ENCODE measurements around the gene KCNAB1.

Gene KCNAB1

DNA sequence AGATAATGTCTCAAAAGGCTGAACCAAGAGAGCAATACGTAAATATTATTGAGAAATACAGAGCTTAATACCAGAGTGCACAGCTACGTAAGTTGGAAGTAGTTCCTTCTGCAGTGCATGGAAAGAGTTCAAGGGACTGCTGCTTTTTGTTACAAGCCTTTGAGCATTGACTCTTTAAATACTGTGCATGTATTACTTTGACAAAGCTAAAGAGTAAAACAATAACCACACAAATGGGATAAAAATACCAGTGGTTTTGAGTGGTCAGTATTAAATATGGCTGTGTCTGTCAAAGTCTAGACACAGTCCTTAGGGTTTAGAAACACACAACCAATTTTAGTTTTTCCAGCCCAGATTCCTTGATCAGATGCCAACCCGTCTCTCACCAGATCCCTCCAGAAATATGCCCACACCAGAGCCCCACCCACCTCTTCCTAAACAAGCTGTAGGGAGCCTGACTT is 372.5 kb downstream of the KCNAB1 start:
- DNase-seq (ENCODE audit: low spot score) = no peak

DNA sequence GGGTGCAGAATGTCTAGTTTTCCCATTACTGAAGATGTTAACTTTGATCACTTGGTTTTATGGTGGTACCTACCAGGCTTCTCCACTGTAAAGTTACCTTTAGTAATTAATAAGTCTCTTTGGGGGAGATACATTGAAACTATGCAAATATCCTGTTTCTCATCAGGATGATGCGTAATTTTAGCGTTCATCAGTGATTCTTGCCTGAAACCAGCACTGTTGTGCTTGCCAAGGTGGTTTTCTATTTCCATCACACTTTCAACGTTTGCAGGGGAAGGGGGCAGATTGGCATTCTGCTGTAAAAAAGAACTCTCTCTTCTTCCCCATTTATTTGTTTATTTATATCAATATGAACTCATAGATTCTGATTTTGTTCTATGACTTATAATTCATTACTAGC is 373.5 kb downstream of the KCNAB1 start:
- no peak for DNase-seq (ENCODE audit: low spot score)

DNA sequence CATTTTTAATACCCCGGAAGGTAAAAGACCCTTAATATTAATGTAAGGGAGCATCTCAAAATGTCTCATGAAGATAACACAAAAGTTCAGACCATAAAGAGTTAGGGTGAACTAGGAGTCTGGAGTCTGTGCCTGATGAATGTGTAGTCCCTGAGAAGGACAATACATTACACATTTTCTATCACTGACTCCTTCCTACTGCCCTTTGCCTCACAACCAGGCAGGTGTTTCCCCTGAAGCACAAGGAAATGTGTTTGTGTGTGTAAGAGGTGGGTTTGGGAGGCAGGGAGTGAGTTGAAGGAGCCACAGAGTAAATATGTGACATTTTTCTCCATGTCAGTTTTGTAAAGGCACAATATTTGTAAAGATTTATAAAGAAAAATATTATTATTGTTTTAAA is 375.4 kb downstream of the KCNAB1 start:
- no peak for DNase-seq (ENCODE audit: low spot score)

DNA sequence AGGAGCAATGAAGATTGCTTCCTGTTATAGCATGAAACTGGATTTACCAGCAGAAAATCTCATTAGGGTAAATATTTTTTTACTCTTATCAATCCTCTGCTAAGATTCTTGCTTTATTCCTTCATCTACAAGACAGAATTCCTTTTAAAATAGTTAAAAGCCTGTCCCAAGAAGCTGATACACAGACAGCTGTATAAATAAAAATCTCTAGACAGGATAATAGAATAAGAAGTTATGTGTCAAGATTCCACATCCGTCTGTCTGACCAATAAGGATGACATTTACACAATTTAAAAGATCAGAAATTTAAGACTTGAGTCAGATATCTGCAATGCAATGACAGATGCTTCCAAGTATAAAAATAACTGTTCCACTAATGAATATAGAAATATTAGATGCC is 376.9 kb downstream of the KCNAB1 start:
- DNase-seq (ENCODE audit: low spot score) = no peak

DNA sequence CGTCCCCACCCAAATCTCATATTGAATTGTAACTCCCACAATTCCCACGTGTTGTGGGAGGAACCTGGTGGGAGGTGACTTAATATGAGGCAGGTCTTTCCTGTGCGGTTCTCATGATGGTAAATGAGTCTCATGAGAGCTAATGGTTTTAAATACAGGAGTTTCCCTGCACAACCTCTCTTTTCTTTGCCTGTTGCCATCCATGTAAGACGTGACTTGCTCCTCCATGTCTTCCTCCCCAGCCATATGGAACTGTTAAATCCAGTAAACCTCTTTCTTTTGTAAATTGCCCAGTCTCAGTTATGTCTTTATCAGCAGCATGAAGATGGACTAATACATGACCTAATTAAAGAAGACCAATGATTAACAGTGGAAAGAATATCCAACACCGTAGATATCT is 377.9 kb downstream of the KCNAB1 start:
- no peak for DNase-seq (ENCODE audit: low spot score)

DNA sequence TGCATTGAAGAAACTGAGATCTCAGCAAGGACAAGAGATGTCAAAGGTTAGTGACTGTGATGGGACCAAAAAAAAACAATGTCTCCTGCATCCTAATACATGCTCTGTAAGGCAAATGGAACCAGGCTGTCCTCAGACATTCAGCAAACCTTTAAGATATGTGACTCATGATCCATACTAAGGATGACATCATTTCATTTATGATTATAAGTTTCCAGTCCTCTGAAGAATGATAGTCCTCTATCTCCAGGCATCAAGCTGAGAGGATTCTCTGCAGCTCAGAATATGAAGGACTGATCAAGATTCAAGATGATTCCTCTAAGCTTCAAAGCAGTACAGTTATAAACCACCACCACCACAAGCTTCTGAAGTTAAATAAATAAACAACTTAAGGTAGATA is 386.9 kb downstream of the KCNAB1 start:
- DNase-seq (ENCODE audit: low spot score) = no peak

DNA sequence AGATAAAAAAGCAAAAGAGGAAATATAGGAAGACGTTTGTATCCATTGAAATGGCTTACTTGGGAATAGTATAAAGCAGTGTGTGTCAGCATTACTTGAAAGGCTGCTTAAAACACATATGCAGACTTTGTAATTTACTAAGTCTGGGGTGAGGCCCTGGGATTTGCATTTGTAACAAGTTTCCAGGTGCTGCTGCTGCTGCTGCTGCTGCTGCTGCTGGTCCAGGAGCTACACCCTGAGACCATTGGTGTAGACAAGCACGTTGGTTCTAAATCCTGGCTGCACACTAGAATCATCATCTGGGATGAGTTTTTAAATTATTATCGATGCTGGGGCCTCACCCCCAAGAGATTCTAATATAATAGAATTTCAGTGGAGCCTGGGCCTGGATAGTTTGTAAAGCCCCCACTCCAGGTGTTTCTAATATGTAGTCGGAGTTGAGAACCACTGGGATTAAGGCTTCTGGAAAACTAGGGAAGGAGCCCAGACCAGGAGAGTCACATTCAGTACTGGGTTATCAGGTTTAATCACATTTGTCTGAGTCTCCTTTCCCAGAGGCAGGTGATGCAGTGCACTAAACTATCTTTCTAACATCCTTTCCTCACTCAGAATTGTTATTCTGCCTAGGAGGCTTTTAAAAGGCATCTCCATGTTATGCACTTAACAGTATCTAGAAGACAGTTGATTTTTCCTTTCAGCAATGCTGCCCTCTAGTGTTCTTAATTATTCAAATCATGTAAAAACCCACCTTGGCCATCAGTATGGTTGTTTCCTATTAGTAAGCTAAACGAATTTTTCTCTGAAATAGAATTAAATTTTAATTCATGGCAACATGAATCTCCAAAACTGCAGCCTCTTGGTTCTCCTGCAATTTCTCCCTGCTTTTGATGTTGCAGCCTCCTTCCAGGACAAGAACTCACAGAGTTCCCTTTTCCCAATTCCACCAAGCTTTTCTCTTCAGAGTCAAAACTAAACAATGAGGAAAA is 389.1 kb downstream of the KCNAB1 start:
- DNase-seq (ENCODE audit: low spot score) = peak; percentile 17

DNA sequence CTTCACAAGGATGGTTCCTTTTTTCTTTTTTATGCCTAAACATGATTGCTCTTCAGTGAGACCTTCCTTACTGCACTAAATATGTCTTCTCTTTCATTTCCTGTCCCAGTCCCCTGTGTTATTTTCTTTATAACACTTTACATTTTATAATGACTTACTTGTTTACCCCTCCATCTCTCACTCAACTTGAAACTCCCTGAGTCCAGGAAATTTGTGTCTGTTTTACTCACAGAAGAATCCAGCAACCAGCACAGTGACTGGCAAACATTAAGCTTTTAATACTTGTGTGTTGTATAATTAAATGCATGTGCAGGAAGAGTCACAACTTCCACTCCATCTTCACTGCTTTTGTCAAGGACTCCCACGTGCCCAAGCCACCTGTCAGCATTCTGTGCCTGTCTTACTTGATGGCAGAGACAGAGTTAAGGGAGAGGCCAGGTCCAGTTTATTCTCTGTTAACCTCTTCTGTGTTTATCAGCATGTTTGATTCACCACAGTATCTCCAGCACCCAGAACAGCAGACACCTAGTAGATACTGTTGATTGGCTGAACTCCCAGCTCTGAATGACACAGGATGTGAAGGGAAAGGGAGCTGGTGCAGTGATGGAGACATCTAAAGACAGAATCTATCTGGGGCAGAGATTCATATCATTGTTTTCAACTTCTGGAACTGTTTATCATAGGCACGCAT is 391.8 kb downstream of the KCNAB1 start:
- DNase-seq (ENCODE audit: low spot score) = no peak

DNA sequence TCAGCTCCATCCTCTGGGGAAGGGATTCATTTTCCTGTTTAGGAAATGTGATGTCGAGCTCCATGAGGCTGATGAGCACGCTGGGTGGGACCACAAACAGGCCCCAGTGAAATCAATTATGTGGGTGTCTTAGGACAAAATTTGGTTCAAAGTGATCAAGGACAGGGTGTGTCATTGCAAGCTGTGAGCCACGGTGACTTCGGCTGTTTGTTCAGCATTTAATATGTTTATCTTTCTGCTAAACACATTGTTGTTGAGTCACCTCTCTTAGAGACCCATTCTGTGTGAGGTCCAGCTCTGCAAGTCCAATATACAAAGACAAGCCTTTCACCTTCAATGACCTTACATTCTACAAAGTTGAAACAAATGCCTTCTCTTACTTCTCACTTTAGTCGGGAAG is 393.2 kb downstream of the KCNAB1 start:
- no peak for DNase-seq (ENCODE audit: low spot score)

DNA sequence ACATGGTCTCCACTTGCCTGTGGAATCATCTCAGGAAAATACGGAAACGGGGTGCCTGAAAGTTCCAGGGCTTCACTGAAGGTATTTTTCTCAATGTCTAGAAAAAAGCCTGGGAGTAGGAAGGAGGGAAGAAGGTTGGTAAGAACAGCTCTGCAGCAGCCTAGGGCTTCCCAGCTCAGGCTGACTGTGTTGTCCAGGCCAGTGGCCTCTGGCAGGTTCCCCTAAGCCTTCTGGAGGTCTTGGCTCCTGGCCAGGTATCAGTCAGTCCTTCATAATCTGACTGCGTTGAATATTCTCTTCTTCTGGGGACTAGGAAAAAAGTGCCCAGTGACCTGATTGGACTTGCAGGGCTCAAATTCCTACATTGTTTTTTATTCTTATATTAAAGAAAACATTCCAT is 395.9 kb downstream of the KCNAB1 start:
- DNase-seq (ENCODE audit: low spot score) = no peak

DNA sequence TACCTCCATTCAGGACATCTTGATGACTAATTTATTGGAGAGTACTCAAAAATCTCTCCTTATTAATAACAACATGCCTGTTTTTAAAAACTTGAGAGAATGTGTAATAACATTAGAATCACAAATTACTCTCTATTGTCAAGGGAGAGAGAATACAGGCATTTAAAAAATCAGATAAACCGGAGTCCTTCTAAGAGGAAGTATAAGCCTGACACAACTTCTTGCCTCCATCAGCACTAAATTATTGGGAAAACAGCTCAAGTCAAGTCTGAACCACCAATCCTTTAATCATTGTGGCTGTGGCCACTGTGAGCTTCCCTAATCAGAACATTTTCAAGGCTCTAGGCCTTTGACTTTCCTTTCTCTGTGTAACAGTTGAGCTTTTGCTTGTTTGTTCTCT is 396.6 kb downstream of the KCNAB1 start:
- DNase-seq (ENCODE audit: low spot score) = no peak

DNA sequence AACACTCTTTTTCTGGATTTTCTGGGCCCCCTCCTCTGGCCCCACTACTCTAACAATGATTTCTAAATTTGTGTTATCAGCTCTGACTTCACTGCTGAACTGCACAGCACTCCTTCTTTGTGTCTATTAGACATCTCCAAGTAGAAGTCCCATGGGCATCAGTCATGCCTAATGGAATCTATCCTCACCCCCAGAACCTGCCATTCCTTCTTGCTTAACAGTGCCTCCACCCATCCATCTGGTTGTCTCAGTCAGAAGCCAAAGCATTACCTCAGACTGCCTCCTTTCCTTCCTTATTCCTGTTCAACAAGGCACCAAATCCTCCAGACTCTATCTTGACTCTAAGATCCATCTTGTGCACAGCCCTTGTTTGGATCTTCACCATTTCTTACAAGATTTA is 398.3 kb downstream of the KCNAB1 start:
- no peak for DNase-seq (ENCODE audit: low spot score)

DNA sequence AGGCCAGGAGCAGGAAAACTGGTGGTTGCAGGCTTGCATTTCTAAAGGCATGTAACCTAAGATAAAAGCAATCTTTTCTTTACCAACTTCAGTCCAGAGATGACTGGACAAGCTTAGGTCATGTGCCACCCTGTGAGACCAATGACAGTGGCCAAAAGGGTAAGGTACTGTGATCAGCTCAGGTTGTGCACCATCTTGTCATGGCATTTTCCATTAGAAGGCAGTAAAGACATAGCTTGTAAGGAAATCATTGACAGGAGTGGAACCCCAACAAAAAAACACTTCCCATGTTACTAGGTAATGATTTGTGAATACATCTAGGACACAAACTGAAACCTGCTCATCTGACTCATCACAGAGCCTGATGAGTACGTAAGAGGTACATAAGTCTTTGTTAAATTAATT is 399.4 kb downstream of the KCNAB1 start:
- no peak for DNase-seq (ENCODE audit: low spot score)

DNA sequence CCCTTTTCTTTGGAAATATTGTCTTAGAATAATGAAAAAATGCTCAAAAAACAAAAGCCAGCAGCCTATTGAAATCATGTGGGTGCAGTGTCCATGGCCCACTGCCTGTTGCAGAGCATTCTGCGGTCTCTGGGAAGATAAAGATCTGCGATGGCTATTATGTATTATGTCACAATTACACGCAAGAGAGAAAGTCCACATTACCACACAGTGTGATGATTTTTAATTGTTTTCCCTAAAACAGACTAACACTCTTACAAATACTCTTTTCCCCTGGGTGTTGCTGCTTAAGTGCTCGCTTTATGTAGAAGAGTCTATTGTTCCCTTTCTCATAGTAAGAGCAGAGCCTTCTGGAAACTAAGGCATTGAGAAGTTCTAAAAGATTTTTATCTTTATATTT is 402.3 kb downstream of the KCNAB1 start:
- DNase-seq (ENCODE audit: low spot score) = no peak

DNA sequence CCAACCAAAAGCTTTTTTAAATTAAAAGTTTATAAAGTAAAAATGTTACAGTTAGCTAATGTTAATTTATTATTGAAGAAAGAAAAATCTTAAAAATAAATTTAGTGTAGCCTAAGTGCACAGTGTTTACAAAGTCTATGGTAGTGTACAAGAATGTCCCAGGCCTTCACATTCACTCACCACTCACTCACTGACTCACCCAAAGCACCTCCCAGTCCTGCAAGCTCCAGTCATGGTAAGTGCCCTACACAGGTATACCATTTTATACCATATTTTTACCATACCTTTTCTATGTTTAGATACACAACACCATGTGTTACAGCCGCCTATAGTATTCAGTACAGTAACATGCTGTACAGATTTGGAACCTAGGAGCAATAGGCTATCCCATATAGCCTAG is 405.4 kb downstream of the KCNAB1 start:
- no peak for DNase-seq (ENCODE audit: low spot score)

DNA sequence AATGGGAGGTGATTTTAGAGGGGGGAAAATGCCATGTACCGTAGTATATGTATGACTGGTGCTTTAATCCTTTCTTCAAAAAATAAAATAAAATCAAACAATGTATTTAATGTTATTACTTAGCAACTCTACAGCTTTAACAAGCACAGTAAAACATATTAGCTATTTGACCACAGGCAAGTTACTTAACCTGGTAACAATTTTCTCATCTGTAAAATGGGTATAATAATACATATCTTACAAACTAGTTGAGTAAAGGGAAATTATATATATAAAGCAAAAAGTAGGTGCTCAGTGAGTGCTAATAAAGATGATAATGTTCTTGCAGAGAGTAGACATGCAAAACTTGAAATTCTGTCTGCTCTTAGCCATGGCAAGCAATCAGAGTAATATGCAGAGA is 406.7 kb downstream of the KCNAB1 start:
- DNase-seq (ENCODE audit: low spot score) = no peak

DNA sequence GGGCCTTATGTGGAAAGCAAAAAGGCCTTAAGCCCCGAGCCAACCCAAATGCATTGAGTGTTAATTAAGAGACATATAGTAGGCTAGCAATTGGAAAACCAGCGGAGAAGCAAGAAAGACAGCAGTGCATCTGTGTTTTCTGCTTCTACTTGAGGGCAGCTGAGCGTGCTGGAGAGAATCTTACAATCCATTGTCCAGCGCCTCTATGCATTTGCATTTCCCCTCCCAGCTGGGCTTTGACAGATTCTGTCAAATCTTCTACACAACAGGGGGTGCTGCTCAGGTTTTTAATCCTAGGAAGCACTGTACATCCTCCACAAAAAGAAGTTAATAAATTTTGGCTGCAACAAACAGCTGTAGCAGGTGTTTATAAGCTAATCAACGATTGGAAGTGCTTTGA is 410.6 kb downstream of the KCNAB1 start:
- no peak for DNase-seq (ENCODE audit: low spot score)

DNA sequence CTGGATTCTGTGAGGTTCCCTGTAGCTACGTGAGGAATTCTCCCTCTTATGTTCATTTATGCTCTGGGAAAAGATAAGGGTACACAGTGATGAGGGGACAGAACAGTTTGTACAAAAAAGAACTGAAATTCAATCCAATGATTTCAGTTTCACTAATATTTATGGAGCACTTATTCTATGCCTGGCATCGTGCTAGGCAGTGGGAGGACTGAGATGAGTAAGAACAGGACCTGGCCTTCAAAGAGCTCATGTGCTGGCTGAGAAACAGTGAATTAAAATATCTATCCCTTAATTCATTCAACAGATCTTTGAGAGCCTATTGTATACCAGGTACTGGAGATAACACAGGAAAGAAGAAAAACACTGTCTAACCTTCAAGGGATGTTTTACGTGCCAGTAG is 412.4 kb downstream of the KCNAB1 start:
- no peak for DNase-seq (ENCODE audit: low spot score)

DNA sequence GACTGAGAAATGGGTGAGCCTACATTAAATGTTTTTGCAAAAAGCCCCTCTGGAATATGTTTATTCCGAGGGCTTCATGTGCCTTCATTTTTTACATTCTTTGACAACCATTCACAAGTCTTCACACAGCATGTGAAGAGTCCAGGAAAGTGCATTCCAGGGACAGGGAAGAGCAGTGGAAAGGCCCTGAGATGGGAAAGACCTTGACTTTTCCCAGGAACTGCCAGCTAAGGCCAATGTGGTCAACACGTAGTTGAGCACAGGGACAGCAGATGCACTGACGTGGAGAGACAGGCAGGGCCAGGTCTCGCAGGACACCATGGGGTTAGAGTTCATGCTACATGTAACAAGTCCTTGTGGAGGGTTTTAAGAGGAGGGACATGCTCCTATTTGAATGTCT is 412.8 kb downstream of the KCNAB1 start:
- DNase-seq (ENCODE audit: low spot score) = no peak

DNA sequence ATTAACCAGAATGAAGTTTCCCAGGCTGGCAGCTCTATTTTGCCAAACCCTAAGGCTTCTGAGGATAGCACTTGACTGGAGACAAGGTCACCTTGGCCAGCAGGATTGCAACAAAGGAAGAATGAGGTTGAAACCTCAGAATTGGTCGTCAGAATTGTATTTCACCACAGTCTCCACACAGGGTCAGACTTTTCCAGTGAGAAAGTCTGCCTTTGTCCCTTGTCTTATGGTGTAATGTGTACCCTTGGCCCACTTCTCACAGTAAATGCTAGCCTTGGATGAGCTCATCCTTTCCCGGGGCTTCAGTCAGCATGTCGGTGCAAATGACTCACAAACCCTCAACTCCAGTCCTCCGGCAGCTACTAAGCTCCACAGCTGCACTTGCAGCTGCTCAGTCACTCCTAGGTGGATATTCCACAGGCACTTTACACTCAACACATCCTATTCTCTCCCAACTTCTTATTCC is 414.8 kb downstream of the KCNAB1 start:
- peak; percentile 37 for DNase-seq (ENCODE audit: low spot score)

DNA sequence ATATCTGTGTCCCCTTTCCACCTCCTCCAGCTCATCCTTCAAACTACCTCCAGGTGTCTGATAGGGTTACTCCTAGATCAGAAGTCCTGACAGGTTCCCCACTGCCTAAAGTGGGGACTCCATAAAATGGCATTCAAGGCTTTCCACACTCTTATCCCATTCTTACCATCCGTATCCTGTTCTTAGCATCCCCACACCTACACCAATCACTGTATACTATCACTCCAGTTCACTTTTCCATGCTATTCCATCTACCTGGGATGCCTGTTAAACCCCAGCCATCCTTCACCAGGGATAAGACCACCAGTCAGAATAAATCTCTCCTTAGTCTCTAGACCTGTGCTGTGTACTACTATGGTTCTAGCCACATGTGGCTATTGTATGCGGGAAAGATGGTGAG is 415.4 kb downstream of the KCNAB1 start:
- DNase-seq (ENCODE audit: low spot score) = no peak

DNA sequence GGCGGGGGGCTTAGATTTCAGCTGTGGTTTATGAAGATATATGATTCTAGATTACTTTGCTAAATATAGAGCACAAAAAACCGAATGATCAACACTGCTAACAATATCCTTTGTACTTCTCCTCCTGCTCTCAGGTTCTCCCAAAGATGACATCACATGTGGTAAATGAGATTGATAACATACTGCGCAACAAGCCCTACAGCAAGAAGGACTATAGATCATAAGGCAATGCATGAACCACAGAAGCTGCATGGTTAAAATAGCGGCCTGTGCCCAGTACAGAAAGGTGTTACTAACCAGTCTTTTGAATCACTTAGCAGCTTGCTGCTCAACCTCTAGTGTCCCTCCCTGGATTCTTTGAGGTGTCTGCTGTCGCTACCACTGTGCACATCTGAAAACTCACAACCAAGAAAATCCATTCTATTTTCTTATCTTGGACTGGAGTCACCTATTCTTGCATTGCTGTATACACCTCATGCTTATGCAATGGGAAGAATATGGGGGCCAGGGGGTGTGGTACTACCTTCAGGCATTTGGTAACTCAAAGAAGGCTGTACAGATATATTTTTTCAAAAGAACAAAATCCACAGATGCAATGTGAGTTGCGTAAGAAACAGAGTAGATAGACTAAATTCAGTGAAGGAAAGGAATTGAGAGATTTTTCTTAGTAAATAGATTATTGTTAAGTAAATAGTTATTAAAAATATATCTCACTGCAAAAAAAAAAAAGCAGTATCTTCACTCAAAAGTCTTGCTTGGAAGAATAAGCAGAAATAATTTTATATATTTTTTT is 416.3 kb downstream of the KCNAB1 start:
- DNase-seq (ENCODE audit: low spot score) = no peak
